ENCODE data around the gene XAGE1A. TPM values are rescaled to one million over a fixed set of nuclear protein-coding genes. Genes with fewer than 3 reads are reported as not detected.
"Not testable (repeated sequence)": the region's sequence is repeated elsewhere in the genome, so short reads cannot be mapped to it uniquely, and the experiment has no call there.

Gene XAGE1A
- total RNA-seq, 4 donors from 2014 or later, result not detected

DNA sequence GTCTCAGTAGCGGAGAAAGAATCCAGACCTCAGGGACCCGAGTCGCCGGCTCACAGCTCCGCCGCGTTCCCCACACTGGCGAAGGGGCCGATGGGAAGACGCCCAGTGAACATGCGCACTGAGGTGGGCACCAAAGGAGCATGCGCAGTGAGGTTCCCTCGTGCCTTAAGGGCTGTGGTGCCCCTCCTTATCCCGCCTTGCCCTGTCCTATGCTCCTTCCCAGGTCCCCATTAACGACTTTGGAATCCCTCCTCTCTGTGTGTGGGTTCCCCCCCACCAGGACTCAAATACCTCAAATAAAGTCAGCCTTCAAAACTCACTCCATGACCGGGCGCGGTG is 21.3 kb downstream of the XAGE1A start, which contains the start of gene XAGE1B:
XAGE1B (minus strand) TSS at position 77 of the 339 bp plus-strand sequence. CDS start 1,536 bp downstream, outside the sequence.
- DNase-seq; intact Hi-C loops (cut with DNase I; ENCODE audit: low total_unique reads); H3K27ac ChIP-seq; H3K9me3 ChIP-seq; H3K4me3 ChIP-seq; H3K4me1 ChIP-seq; H3K36me3 ChIP-seq; H3K27me3 ChIP-seq: not testable (repeated sequence)

DNA sequence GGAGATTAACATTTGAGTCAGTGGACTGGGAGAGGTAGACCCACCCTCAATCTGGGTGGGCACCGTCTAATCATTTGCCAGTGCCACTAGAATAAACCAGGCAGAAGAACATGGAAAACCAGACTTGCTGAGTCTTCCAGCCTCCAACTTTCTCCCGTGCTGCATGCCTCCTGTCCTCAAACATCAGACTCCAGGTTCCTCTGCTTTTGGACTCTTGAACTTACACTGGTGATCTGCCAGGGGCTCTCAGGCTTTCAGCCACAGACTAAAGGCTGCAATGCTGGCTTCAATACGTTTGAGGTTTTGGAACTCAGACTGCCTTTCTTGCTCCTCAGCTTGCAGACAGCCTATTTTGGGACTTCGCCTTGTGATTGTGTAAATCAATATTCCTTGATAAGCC is 45.4 kb downstream of the XAGE1A start:
- H3K4me1 ChIP-seq; H3K27ac ChIP-seq; H3K27me3 ChIP-seq; DNase-seq; H3K4me3 ChIP-seq; intact Hi-C loops (cut with DNase I; ENCODE audit: low total_unique reads); H3K36me3 ChIP-seq; H3K9me3 ChIP-seq: not testable (repeated sequence)

- no peaks in the 10 kb centered on the region for H3K9me3 ChIP-seq
- TF ChIP-seq, protein P1, sequence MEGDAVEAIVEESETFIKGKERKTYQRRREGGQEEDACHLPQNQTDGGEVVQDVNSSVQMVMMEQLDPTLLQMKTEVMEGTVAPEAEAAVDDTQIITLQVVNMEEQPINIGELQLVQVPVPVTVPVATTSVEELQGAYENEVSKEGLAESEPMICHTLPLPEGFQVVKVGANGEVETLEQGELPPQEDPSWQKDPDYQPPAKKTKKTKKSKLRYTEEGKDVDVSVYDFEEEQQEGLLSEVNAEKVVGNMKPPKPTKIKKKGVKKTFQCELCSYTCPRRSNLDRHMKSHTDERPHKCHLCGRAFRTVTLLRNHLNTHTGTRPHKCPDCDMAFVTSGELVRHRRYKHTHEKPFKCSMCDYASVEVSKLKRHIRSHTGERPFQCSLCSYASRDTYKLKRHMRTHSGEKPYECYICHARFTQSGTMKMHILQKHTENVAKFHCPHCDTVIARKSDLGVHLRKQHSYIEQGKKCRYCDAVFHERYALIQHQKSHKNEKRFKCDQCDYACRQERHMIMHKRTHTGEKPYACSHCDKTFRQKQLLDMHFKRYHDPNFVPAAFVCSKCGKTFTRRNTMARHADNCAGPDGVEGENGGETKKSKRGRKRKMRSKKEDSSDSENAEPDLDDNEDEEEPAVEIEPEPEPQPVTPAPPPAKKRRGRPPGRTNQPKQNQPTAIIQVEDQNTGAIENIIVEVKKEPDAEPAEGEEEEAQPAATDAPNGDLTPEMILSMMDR (IDR thresholded peaks at IDR 0.05), result no peak
- no peak for TF ChIP-seq POLR2A (IDR thresholded peaks at IDR 0.05)
- DNase-seq, result no peak
- H3K4me3 ChIP-seq, result no peak overlapping the region
- no peaks in the 10 kb centered on the region for H3K4me1 ChIP-seq
- H3K36me3 ChIP-seq, result no peaks in the 10 kb centered on the region
- peaks cover 0 to 5% of the 10 kb centered on the region in 2 donors for H3K27me3 ChIP-seq
- H3K27ac ChIP-seq, result no peak overlapping the region
- intact Hi-C loops (cut with DNase I; ENCODE audit: low total_unique reads), result no loop called here
Measured at GRCh38 chrX:52542311-52542710, 46.7 kb downstream of the XAGE1A start.

GRCh38 chrX:52544147-52544840 is 48.7 kb downstream of the XAGE1A start:
- Histone ChIP-seq H3K36me3 (no peaks in the 10 kb centered on the region), H3K4me3 (no peak overlapping the region), H3K4me1 (no peaks in the 10 kb centered on the region), H3K9me3 (no peaks in the 10 kb centered on the region), H3K27ac (no peak overlapping the region), H3K27me3 (peaks cover 0 to 5% of the 10 kb centered on the region in 2 donors)
- intact Hi-C loops (cut with DNase I; ENCODE audit: low total_unique reads), result no loop called here
- TF ChIP-seq, protein P1 (IDR thresholded peaks at IDR 0.05), result no peak
- no peak for TF ChIP-seq POLR2A (IDR thresholded peaks at IDR 0.05)
- DNase-seq, result no peak

DNA sequence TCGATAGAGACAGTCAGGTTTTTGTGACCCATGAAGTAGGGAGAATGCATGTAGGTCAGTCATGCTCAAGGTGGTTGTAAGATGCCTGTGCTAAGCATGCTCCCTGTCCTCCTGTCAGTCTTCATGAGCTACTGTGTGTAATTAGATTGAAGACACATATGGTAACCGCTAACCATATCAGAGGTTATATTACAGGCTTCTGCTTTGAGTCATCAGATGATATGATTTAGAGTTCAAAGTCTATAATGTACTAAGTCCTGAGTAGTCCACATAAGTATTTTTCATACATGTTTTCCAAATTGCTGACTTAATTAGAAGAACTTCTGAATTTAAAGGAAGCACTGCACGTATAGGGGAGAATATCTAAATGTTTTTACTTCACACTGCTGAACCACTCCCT is 53.2 kb downstream of the XAGE1A start:
- H3K36me3 ChIP-seq; H3K27ac ChIP-seq; H3K9me3 ChIP-seq; DNase-seq; H3K27me3 ChIP-seq; intact Hi-C loops (cut with DNase I; ENCODE audit: low total_unique reads); H3K4me1 ChIP-seq; H3K4me3 ChIP-seq: not testable (repeated sequence)

Small RNAs within 50 kb of the gene (small RNA-seq; reads per million reads assigned to genes)
- gene BX510359.8 (not detected), gene RBM22P7 (not detected)

Other genes starting within 250 kb of the XAGE1A start
- not detected for gene XAGE2, start 126.8 kb upstream of the XAGE1A start, total RNA-seq
- not detected for gene XAGE1B, start 21.3 kb downstream of the XAGE1A start, total RNA-seq
- not detected for gene SSX7, start 159.1 kb downstream of the XAGE1A start, total RNA-seq
- not detected for gene SSX2, start 211.4 kb downstream of the XAGE1A start, total RNA-seq